NCI-H146 treated with DMSO at 0.1 percent for 48 hours (cell line): ENCODE results near the gene HIGD2B.
"Not testable (repeated sequence)": the region's sequence is repeated elsewhere in the genome, so short reads cannot be mapped to it uniquely, and the experiment has no call there.

Source experiments
- DNase-seq: peaks from one replicate; lab custom pipeline; 2025; ENCODE audit not compliant: unreplicated experiment; lab: John Stamatoyannopoulos, UW

The HIGD2B gene

DNA sequence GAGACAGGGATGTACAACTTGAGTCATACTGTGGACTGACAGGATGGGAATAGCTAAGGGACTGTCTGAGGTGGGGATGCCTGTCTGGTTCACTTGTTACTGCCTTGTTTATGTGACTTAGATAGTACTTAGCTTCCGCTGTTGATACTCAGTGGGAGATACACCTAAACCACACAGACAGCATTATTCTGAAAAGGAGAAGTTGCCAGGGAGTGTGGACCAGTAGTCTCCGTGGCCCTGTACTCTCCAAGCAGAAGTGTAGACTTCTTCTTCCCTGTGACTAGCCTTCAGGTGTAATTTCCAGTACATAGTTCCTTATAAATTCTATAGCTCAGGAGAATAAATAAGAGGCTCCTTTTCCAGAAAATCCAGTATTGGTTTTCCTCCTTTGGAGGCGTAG is 5.1 kb downstream of the HIGD2B start:
- DNase-seq: no peak

DNA sequence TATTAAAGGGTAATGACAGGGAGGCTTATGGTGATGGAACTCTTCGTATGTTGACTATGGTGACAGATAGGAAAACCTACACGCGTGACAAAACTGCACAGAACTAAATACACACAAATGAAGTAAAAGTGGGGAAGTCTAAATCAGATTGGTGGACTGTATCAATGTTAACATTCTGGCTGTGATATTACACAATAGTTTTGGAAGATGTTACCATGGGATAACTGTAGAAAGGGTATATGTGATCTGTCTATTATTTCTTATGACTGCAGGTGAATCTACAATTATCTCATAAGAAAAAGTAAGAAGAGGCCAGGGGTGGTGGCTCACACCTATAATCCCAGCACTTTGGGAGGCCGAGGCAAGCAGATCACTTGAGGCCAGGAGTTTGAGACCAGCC is 9.1 kb downstream of the HIGD2B start:
- DNase-seq: no peak

DNA sequence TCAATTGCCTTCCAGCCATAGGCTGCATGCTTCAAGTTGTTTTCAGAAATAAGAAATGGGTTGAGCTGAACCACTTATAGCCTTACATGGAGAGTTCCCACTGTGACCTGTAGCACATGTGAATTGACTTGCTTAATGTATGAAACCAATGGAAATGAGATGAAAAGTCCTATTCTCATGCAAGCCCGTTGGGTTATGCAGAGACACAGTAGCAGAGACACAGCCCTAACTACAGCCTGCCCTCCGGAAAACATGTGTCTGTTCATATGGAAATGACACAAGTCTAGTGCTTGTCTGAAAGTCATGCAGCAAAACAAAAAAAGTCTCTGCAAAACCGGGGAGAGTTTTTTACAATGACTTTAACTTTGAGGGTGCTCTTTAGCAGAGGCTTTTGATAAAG is 14.5 kb downstream of the HIGD2B start:
- DNase-seq: no peak

DNA sequence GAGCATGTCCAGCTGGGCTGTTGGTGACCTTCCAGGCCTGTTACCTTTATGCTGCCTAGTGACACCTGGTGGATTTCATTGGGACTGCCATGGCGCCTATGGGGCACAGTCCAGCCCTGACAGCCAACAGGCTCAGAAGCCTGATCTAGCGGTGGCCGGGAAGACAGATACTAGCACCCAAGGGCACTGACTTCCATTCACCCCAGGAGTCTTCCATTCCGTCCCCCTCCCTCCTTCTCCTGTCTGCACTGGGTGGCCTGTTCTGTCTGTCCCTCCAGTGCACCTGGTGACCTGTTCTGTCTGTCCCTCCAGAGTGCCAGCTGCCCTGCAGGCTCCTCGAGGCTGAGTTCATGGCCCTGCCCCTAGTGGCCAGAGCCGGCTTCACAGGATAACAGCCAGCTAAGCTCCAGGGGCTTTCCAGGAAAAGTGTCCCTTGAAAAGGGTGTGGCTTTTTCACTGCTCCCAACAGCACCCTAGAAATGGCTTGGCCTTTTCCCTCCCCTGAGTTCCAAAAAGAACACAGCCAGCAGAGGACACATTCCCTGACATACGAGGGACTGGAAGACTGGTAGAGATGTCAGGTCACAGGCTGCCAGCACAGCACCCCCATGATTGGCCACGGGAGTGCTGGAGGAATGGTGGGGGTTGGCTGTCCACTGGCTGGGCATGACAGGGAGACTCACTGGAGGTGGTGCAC is 15.2 kb downstream of the HIGD2B start:
- not testable (repeated sequence) for DNase-seq

DNA sequence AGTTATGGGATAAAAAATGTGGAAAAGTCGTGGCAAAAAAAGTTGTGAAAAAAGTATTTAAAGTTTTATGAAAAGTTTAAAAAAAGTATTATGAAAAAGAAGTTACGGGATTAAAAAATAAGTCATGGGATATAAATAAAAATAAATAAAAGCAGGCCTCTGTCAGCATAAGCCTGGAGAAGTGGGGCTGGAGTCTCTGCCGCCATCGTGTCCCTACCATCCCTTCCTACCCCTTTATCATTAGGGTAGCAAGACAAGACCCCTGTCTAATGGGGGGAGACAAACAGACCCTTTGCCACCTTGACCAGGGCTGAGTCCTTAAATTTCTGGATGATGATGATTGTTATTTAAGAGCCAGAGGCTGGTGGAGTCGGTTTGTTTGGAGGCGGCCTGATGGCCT is 16.2 kb downstream of the HIGD2B start:
- DNase-seq: not testable (repeated sequence)

DNA sequence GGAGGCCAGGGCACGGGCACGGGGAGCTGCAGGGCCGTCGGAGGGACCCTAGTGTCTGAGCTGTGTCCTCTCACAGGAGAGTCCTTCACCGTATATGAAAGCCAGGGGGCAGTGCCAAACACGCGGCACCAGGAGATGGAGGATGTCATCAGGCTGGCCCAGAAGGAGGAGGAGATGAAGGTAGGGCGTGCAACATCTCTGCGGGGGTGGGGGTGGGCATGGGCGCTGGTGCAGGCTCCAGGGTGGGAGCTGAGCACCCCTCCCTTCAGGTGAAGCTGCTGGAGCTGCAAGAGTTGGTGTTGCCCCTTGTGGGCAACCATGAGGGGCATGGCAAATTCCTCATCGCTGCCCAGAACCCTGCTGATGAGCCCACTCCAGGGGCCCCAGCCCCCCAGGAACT is 20.3 kb downstream of the HIGD2B start:
- DNase-seq: not testable (repeated sequence)

DNA sequence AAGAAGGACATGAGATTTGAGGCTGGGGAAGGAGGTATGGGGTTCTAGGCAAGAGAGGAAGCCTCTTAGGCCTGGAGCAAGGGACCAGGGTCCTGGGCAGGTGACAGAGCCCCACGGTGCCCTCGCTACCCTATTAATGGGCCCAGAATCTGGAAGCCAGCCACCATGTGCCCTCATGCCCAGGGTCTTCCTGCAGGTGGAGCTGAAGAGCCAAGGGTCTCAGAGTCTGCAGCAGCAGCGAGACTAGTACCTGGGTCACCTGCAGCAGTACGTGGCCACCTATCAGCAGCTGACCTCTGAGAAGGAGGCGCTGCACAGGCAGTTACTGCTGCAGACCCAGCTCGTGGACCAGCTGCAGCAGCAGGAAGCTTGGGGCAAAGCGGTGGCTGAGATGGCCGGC is 22.1 kb downstream of the HIGD2B start:
- not testable (repeated sequence) for DNase-seq

DNA sequence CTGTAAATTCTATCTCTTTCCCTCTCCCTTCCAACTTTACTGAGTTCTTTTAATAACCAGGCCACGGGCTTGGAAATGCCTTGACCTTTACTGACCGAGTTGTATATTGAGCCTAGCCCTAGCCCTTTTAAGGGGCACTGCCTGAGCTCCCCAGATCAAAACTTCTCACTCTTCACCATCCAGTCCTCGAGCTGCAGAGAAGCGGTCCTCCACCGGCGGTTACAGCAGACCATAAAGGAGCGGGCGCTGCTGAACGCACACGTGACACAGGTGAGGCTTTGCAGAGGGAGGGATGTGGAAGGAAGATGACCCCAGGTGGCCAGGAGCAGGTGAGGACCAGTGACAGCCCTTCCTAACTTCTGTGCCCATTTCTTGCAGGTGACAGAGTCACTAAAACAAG is 24.9 kb downstream of the HIGD2B start:
- DNase-seq: not testable (repeated sequence)

DNA sequence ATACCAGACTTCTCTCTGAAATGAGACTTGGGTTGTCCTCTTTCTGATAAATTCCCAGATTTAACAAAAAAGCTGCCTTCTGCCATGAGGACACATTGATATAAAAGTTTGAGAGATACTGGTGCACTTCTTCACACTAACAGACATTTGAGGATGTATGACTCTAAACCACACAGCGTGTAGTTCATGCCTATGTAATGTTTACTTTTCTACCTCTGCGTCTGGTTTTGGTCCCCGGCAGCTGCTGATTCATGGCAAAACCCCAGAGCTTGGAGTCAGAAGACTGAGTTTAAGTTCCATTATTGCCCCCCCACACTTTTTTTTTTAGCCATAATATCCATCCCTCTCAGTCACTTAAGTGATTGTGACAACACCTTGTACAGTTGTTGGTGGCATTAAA is 30.0 kb downstream of the HIGD2B start:
- not testable (repeated sequence) for DNase-seq

DNA sequence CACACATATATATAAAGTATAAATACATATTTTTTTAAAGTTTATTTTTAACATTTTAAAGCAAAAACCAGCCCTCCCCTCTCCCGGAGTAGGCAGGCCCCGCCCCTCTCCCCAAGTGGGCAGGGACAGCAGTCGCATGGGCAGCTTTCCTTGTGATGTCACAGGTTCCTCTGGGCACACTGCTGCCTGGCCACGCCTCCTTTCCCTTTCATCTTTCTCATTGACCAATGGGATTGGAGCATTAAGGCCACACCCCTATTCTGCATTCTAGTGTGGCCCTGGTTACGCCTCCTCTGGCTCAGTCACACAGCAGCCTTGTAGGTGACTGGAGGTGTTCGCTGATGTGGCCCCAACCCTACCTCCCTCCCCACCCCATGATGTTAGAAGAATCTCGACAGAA is 31.6 kb downstream of the HIGD2B start, which contains the start of gene GOLGA6B:
Gene GOLGA6B (plus strand): TSS at position 301 of the 400 bp plus-strand sequence. CDS start 41 bp downstream, at position 342.
- not testable (repeated sequence) for DNase-seq

DNA sequence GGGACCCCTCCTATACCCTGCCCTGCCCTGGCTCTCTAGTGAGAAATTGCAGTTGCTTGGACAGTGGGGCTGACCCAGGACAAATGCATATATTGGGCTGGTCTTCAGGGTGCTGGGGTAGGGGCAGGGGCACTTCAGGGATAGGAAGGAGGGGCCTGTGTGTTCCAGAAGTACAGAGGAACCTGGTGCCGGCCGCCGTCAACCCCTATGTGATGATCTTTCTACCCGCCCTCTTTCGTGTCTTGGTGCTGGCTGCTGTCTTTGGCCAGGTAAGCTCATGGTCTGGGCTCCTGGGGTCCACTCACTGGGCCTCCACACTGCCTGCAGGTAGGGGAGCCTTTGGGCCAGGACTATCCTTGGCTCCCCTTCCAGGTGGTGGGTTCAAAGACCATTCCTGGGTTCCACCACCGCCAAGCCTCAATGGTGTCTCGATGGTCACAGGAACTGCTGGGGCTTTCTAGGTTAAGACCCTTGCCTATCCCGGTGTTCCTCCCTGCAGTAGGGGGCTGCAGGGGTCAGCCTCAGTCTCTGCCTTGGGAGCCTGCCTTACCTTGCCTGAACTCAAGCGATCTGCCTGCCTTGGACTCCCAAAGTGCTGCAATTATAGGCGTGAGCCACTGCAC is 37.2 kb downstream of the HIGD2B start:
- not testable (repeated sequence) for DNase-seq

DNA sequence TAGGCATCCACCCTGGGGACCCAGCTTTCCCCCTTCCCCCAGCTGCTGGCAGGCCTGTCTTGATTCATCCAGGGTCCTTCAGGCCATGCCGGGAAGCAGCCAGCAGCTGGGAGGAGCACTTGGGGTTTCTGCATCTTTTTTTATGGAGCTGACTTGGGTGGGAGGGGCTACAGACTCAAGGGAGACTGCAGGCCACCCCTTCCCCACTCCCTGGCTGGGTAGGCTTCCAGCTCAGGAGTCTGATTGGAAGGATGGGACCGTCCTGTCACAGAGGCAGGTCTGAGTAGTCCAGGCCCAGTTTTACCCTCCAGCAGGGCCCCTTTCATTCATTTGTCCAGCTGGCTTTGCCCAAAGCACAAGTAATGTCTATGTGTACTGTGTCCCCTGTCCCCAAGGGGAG is 43.7 kb downstream of the HIGD2B start:
- not testable (repeated sequence) for DNase-seq

DNA sequence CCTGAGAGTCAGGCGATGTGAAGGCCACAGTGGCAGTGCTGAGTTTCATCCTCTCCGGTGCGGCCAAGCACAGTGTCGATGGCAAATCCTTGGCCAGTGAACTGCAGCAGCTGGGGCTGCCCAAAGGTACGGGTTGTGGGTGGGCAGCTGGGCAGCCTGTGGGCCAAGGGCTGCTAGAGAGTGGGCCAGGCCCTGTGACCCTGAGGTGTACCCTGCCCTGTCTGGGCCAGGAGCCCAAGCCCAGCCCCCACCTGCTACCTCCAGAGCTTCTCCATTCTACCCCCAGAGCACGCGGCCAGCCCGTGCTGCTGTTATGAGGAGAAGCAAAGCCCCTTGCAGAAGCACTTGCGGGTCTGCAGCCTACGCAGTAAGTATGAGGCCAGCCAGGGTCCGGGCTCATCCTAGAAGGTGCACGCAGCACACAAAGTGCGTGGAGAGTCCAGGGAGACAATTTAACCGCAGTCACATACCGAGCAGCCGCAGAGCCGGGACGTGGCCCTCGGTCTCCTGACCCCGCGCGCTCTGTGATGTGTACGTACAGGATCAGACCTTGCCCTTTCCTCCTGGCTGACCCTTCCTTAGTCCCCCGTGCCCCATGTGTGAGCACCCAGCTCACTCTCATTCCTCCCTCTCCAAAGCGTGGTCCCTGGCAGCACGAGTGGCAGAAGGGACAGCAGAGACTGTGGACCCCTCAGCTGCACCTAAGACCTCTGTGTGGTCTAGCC is 46.1 kb downstream of the HIGD2B start:
- not testable (repeated sequence) for DNase-seq

DNA sequence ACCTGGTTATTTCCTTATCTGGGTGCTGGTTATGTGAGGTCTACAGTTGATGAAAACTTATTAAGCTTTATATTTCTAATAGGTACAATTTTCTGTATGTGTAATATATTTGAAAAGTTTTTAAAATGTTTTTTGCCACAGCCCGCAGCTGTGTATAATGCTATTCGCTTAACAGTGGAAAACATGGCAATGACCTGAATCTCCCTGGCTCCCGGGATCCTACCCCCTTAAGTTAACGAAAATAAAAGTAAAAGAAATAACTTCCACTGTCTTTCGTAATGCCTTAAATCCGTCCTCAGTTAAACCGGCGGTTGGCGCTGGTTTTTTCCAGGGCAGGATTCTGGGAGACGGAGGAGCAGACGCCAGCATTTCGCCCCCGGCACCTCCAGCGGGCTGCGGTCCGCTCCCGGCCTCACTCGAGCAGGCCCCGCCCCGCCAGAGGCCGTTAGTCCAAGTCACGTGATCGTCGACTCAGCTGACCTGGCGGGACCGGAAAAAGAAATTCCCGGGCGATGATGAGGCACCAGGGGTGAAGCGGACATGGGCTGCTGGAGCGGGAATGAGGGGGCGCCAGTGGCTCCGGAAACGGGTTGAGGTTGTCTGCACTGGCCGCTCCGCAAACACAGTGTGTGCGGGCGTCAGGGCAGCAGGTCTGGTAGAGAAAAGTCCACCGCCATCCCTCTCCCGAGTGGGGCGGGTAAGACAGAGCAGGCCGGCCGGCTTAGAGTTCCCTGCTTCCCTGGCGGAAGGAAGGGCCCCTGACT is 49.3 kb downstream of the HIGD2B start:
- DNase-seq: not testable (repeated sequence)

DNA sequence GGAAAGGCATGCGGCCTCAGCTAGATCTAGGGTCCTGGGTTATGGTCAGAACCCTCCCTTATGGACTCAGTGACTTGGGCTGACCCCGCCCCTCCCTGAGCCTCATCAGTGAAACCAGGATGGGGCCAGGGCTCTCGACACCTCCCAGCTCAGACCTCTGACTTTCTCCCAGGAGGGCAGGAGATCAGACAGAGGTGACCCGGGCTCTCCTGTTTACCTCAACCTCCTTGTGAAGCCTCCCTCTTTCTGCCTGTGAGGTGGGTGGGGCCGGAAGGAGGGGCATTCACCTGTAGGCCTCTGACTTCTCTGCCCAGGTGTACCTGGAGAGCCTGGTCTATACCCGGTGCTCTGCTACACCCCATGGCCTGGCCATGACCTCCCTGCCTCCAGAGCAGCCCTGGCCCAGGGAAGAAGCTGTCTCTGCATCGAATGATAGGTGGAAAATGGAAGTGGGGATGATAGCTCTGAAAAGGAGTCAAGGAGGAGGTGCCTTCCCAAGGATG is 56.9 kb downstream of the HIGD2B start:
- DNase-seq: not testable (repeated sequence)

DNA sequence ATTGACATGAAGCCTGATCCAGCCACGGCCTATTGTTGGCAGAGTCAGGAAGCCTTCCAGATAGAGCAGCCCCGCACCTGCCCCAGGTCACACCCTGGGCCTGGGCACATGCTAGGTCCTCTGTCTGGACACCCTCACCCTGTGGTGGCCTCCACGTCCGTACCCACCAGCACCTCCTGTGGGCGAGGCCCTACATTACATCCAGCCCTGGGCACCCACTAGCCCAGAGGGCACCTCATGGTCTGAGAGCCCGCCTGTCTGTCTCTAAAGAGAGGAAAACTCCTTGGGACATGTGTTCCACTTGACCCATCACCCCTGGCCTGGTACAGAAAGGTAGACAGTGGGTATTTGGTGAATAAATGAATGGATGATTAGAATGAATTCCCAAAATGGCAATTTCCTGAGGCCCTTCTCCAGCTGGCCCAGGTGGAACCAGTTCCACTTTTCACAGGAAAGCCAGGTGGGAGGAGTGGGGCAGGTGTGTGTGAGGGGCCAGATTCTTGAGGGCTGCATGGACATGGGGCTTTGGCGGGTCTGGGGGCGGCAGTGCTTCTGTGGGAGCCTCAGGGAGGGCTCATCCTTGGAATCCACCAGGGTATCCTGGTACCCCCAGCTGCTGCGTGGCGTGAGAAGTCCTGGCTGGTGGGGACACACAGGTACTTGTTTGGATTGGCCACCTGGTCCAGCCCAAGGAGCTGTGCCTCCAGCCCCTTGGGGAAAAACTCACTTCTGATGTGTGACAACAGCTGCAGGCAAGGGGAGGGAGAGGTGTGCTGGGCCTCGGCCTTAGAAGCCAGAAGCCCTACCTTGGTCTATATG is 57.5 kb downstream of the HIGD2B start:
- not testable (repeated sequence) for DNase-seq

DNA sequence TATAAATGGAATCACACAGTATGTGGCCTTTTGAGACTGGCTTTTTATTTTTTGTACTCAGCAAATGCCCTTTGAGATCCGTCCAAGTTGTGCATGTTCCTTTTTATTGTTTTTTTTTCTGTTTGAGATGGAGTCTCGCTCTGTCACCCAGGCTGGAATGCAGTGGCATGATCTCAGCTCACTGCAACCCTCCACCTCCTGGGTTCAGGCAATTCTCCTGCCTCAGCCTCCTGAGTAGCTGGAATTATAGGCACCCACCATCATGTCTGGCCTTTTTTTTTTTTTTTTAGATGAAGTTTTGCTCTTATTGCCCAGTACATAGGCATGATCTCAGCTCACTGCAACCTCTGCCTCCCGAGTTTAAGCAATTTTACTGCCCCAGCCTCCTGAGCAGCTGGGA is 59.8 kb downstream of the HIGD2B start:
- not testable (repeated sequence) for DNase-seq
